NT2/D1 (cell line): Measurements from ENCODE around the gene TARS2.

ENCODE experiments used
- DNase-seq: peaks from one replicate; pipeline ENCODE4 v3.0.0-alpha.2; 2011; ENCODE audit warnings: low read depth, low spot score
- H3K27me3 ChIP-seq: 2 replicates; pipeline ENCODE4 v1.6.0; 2011; ENCODE audit warnings: mild to moderate bottlenecking; ENCODE audit not compliant: insufficient read length, insufficient read depth
- H3K36me3 ChIP-seq: 2 replicates; pipeline ENCODE4 v1.6.1; 2011; ENCODE audit warnings: mild to moderate bottlenecking, low read length, mixed read lengths; ENCODE audit not compliant: insufficient read depth, insufficient read length
- H3K4me1 ChIP-seq: 2 replicates; pipeline ENCODE4 v1.5.1; 2011; ENCODE audit not compliant: insufficient read depth, insufficient read length
- H3K4me3 ChIP-seq: 2 replicates; pipeline ENCODE4 v1.5.1; 2011; ENCODE audit warnings: low read depth; ENCODE audit not compliant: insufficient read length
- H3K9ac ChIP-seq: 2 replicates; pipeline ENCODE4 v1.6.0; 2011; ENCODE audit warnings: low read depth; ENCODE audit not compliant: insufficient read length
- H3K9me3 ChIP-seq: 2 replicates; pipeline ENCODE4 v1.5.1; 2011; ENCODE audit warnings: mild to moderate bottlenecking, low read length; ENCODE audit not compliant: insufficient read depth
- SUZ12 ChIP-seq: IDR thresholded peaks from 2 replicates; pipeline ENCODE4 v1.6.1; 2011; ENCODE audit not compliant: insufficient read length, insufficient read depth; ENCODE audit errors: extremely low read depth
- YY1 ChIP-seq: IDR thresholded peaks from 2 replicates; pipeline ENCODE4 v1.6.1; 2011; ENCODE audit not compliant: insufficient read length, insufficient read depth
- ZNF274 ChIP-seq: IDR thresholded peaks from 2 replicates; pipeline ENCODE4 v1.6.1; 2011; ENCODE audit warnings: mild to moderate bottlenecking, low read depth, low read length

TARS2 gene

GRCh38 chr1:150479927-150480352 is 7.3 kb upstream of the TARS2 start:
- H3K4me3 ChIP-seq, result no peak overlapping the region
- H3K4me1 ChIP-seq, result no peaks in the 10 kb centered on the region
- H3K36me3 ChIP-seq, result no peaks in the 10 kb centered on the region
- TF ChIP-seq YY1 (no peak), SUZ12 (no peak), ZNF274 (no peak)
- no peak overlapping the region for H3K9ac ChIP-seq
- no peak for DNase-seq
- H3K9me3 ChIP-seq, result no peaks in the 10 kb centered on the region
- no peaks in the 10 kb centered on the region for H3K27me3 ChIP-seq

GRCh38 chr1:150484431-150484830 is 2.8 kb upstream of the TARS2 start:
- Histone ChIP-seq H3K4me1 (no peaks in the 10 kb centered on the region), H3K9me3 (no peaks in the 10 kb centered on the region), H3K4me3 (no peak overlapping the region), H3K36me3 (peaks cover 9% of the 10 kb centered on the region), H3K27me3 (no peaks in the 10 kb centered on the region), H3K9ac (no peak overlapping the region)
- no peak for DNase-seq
- TF ChIP-seq ZNF274, result no peak
- no peak for TF ChIP-seq SUZ12
- no peak for TF ChIP-seq YY1

GRCh38 chr1:150484861-150485260 is 2.4 kb upstream of the TARS2 start:
- no peaks in the 10 kb centered on the region for H3K9me3 ChIP-seq
- TF ChIP-seq SUZ12, result no peak
- no peak for TF ChIP-seq YY1
- no peak for TF ChIP-seq ZNF274
- no peak overlapping the region for H3K9ac ChIP-seq
- no peaks in the 10 kb centered on the region for H3K4me1 ChIP-seq
- H3K36me3 ChIP-seq, result peaks cover 13% of the 10 kb centered on the region
- no peak for DNase-seq
- H3K27me3 ChIP-seq, result no peaks in the 10 kb centered on the region
- H3K4me3 ChIP-seq, result no peak overlapping the region

- Histone ChIP-seq H3K9me3 (no peaks in the 10 kb centered on the region), H3K9ac (peak overlapping the region; percentile 94), H3K4me1 (no peaks in the 10 kb centered on the region), H3K27me3 (no peaks in the 10 kb centered on the region), H3K4me3 (peak overlapping the region; percentile 87), H3K36me3 (peaks cover 38% of the 10 kb centered on the region)
- DNase-seq, result no peak
- TF ChIP-seq ZNF274, result no peak
- TF ChIP-seq SUZ12, result no peak
- TF ChIP-seq YY1, result no peak
Measured at GRCh38 chr1:150487763-150488115, 520 bp downstream of the TARS2 start.

GRCh38 chr1:150493175-150493574 is 6.0 kb downstream of the TARS2 start:
- Histone ChIP-seq H3K27me3 (no peaks in the 10 kb centered on the region), H3K4me1 (no peaks in the 10 kb centered on the region), H3K9ac (no peak overlapping the region), H3K9me3 (no peaks in the 10 kb centered on the region), H3K4me3 (no peak overlapping the region), H3K36me3 (peaks cover 75% of the 10 kb centered on the region)
- DNase-seq, result no peak
- TF ChIP-seq SUZ12, result no peak
- TF ChIP-seq ZNF274, result no peak
- no peak for TF ChIP-seq YY1

GRCh38 chr1:150498342-150498741 is 11.1 kb downstream of the TARS2 start:
- Histone ChIP-seq H3K4me3 (no peak overlapping the region), H3K9ac (no peak overlapping the region), H3K36me3 (peaks cover 71% of the 10 kb centered on the region), H3K27me3 (no peaks in the 10 kb centered on the region), H3K4me1 (no peaks in the 10 kb centered on the region), H3K9me3 (no peaks in the 10 kb centered on the region)
- TF ChIP-seq ZNF274 (no peak), YY1 (no peak), SUZ12 (no peak)
- DNase-seq, result no peak

- Histone ChIP-seq H3K4me1 (peaks cover 22% of the 10 kb centered on the region), H3K9ac (no peak overlapping the region), H3K4me3 (no peak overlapping the region), H3K27me3 (no peaks in the 10 kb centered on the region), H3K36me3 (peaks cover 80% of the 10 kb centered on the region), H3K9me3 (no peaks in the 10 kb centered on the region)
- TF ChIP-seq ZNF274, result no peak
- no peak for TF ChIP-seq YY1
- TF ChIP-seq SUZ12, result no peak
- DNase-seq, result no peak
Measured at GRCh38 chr1:150505431-150505830, 18.2 kb downstream of the TARS2 start.
